Fibroblast of the aortic adventitia (primary cell): ENCODE measurements around the gene MSX2. TPM values are rescaled to one million over a fixed set of nuclear protein-coding genes. Genes with fewer than 3 reads are reported as not detected.

Experiments used
- DNase-seq: peaks from one replicate; pipeline ENCODE4 v3.0.0-alpha.2; 2010; ENCODE audit warnings: low read depth
- H3K4me3 ChIP-seq: 2 replicates; pipeline ENCODE4 v1.5.1; 2011; ENCODE audit warnings: low read depth, mild to moderate bottlenecking, control low read depth, low read length, moderate library complexity
- CTCF ChIP-seq: IDR thresholded peaks from 2 replicates; pipeline ENCODE4 v1.5.1; 2011; ENCODE audit warnings: mild to moderate bottlenecking, low read length, control low read depth, inconsistent platforms; ENCODE audit not compliant: insufficient read depth
- total RNA-seq: library from RNA; depleted of rRNA; stranded (reverse); fragments of >200 nt; gene quantifications from 2 replicates; pipeline ENCODE4 v1.2.3, GENCODE V29; 2012; ENCODE audit warnings: low replicate concordance

The MSX2 gene
- total RNA-seq, 1 donor = under 0.01 TPM

DNA sequence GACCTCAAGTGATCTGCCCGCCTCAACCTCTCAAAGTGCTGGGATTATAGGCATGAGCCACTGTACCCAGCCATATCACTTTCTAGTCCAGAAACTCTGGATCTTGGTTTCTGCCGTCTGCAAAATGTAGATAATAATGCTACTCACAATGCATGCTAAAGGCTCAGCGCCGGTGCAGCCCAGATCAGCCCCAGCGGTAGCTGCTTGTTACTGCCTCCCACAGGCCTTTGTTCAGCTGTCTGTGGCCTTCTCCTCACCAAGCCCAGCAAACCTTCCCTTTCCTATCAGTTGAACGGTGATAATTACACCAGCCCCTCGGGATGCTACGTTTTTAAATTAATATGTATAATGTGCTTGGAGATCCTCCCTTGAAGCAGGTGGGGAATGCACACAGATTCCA is 26.2 kb upstream of the MSX2 start:
- DNase-seq = no peak
- H3K4me3 ChIP-seq = no peak overlapping the region
- TF ChIP-seq CTCF = no peak

DNA sequence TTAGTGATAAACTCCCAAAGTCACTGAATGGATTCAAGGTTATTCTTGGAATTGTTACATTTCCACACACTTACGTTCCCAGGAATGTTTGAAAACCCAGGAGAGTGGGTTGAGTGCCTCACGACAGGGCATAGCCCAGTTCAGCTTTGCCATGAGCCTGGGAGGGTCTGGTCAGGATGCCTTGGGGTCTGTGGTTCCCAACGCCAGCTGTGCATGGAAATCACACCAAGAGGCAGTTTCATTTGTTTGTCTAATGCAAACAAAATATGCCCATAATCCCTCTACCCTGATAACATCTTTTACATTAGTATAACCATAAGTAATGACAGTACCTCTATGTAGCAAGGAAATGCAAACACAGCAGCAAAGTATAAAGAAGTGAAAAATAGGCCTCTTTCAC is 25.3 kb upstream of the MSX2 start:
- no peak overlapping the region for H3K4me3 ChIP-seq
- no peak for TF ChIP-seq CTCF
- DNase-seq = no peak

- TF ChIP-seq CTCF = no peak
- no peak for DNase-seq
- no peak overlapping the region for H3K4me3 ChIP-seq
Measured at GRCh38 chr5:174706997-174707572, 17.3 kb upstream of the MSX2 start.

DNA sequence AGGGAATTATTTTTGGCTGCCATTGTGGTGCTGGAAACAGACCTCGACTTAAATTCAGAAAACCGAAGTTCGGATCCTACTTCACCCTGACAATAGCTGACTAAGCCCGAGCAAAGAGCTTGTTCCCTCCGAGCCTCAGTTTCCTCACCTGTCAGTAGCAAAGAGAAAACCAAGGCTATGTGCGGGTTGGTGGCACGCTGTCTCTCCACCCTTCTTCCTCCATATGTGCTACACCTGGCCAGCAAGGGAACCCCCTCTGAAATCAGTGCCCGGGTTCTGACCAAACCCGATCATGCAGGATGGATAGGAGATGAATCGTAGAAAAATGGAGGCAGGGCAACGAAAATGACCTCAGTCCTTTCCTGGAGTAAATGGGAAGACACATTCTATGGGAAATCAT is 16.7 kb upstream of the MSX2 start:
- no peak overlapping the region for H3K4me3 ChIP-seq
- no peak for TF ChIP-seq CTCF
- no peak for DNase-seq

- no peak overlapping the region for H3K4me3 ChIP-seq
- no peak for DNase-seq
- TF ChIP-seq CTCF = no peak
Measured at GRCh38 chr5:174708476-174709207, 15.7 kb upstream of the MSX2 start.

- no peak for TF ChIP-seq CTCF
- no peak overlapping the region for H3K4me3 ChIP-seq
- no peak for DNase-seq
Measured at GRCh38 chr5:174714751-174715150, 9.6 kb upstream of the MSX2 start.
